Adrenal gland (tissue), 12 donors: Measurements from ENCODE around the gene SERPINF2. TPM values are rescaled to one million over a fixed set of nuclear protein-coding genes. Genes with fewer than 3 reads are reported as not detected.

Source experiments
- DNase-seq, 7 donors: peaks; one replicate each; pipeline ENCODE4 v3.0.0-alpha.2; 2019 to 2020
- H3K27ac ChIP-seq, 5 donors: fragments of 200-600 bp; sonication (generic) in 4 of 5; 1 replicate in 3 of 5; 2 replicates in 2 of 5; pipeline versions ENCODE4 v1.5.1 to v1.8.0; 2016 to 2020; ENCODE audit warnings: mild to moderate bottlenecking in 1 of 5
- H3K27me3 ChIP-seq: fragments of 200-600 bp; 2 replicates; pipeline ENCODE4 v1.8.0; 2021
- H3K36me3 ChIP-seq, 2 donors: fragments of 200-600 bp; replicated peaks in 1 of 2; 1 replicate in 1 of 2; 2 replicates in 1 of 2; pipeline versions ENCODE4 v1.5.1 to v1.8.0; 2018 to 2022
- H3K4me1 ChIP-seq, 2 donors: fragments of 200-600 bp; replicated peaks in 1 of 2; 1 replicate in 1 of 2; 2 replicates in 1 of 2; pipeline versions ENCODE4 v1.5.1 to v1.8.0; 2018 to 2021
- H3K4me3 ChIP-seq, 4 donors: fragments of 200-600 bp; sonication (generic) in 3 of 4; one replicate each; pipeline ENCODE4 v1.5.1; 2016 to 2018
- H3K9me3 ChIP-seq, 3 donors: fragments of 200-600 bp; sonication (generic) in 1 of 3; replicated peaks in 1 of 3; 1 replicate in 2 of 3; 2 replicates in 1 of 3; pipeline versions ENCODE4 v1.5.1 to v1.8.0; 2016 to 2021
- CTCF ChIP-seq, 6 experiments: fragments of 450-650 bp in 4 of 6; fragments of 200-600 bp in 2 of 6; sonication (generic) in 1 of 6; IDR thresholded peaks; 1 replicate in 5 of 6; 2 replicates in 1 of 6; pipeline versions ENCODE4 v1.5.1 to v1.8.0; 2016 to 2021; ENCODE audit warnings: antibody characterized with exemption in 6 of 6, mild to moderate bottlenecking in 2 of 6, moderate library complexity in 1 of 6
- POLR2A ChIP-seq, 2 donors: fragments of 450-650 bp; IDR thresholded peaks; one replicate each; pipeline ENCODE4 v1.6.1; 2017; ENCODE audit warnings: antibody characterized with exemption in 2 of 2, mild to moderate bottlenecking in 2 of 2, moderate library complexity in 1 of 2
- WGBS, 4 donors: extraction: QIAGEN DNeasy Blood & Tissue Kit in 2 of 4; methylation state at CpG; one replicate each; pipeline versions ENCODE4 v1.1.5 to v1.1.7; 2013 to 2017; 5-methylcytosine and 5-hydroxymethylcytosine counted together
- intact Hi-C, 2 donors: fragments of 100-400 bp; cut with DNase I; formaldehyde crosslinking; loops; one replicate each; pipeline versions ENCODE4 v1.14.1 to v1.15.0; 2022 to 2023
- polyA plus RNA-seq, 3 donors: library from polyadenylated mRNA; stranded (reverse); fragments of 200-250 nt in 2 of 3; fragments of 350-450 nt in 1 of 3; fragmentation: Illumina TruSeq in 1 of 3; extraction: RNeasy Lipid Tissue Mini Kit (QIAGEN cat#74804) in 1 of 3; gene quantifications; one replicate each; pipeline ENCODE4 v1.2.3, GENCODE V29; 2013 to 2014
- total RNA-seq, 9 donors: library from RNA; depleted of rRNA in 4 of 9; stranded (reverse); fragments of >200 nt in 4 of 9; fragments of 120-200 nt in 1 of 9; fragmentation: NEBNext Ultra II Directional in 1 of 9; extraction: Animal tissue kit (Norgen Biotek cat#: 25700) in 1 of 9; gene quantifications; one replicate each; pipeline versions ENCODE4 v1.1.0 to v1.2.4, GENCODE V29; 2013 to 2023
- donor health status: healthy with polysubstance abuse.
- donor health status: Bipolar disorder and iron deficiency.
- donor health status: DM: yes; HTN: yes; CAD: no.
- donor health status: DM: no; HTN: no; CAD: no.
- donor health status: DM: no; HTN: no; CAD: no.
- donor health status: DM: yes; HTN: yes; CAD: no.

The SERPINF2 gene
- total and polyA plus RNA-seq, 12 donors = 0.59 to 6.4 (median 2.4) TPM

- WGBS, 4 donors = 93 to 96% (median 94%) methylated on average over 8 to 38 of the region's 38 CpGs
- intact Hi-C loops = loop anchor here (10.0 kb wide), 2 partner anchors 111 to 131 kb away; no protein-coding TSS in a partner anchor
These were observed 8.9 kb upstream of the SERPINF2 start for GRCh38 chr17:1733759-1734158.

DNA sequence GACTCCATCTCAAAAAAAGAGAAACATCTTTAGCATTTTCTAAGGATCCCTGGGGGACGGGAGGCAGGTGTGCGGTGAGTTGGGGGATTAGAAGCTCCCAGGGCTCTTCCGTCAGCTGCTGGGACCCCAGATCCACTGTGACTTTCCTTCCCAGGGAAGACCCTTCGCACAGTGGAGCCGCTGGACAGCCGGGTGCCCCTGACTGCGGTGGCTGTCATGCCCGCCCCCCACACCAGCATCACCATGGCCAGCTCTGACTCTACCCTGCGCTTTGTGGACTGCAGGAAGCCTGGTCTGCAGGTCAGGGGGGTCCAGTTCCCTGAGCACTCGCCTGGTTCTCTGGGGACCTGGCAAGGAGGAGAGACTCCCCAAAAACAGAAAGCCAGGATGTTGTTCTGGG, 7.3 kb upstream of the SERPINF2 start:
- 95 to 100% (median 97%) methylated on average over 2 to 10 of the region's 10 CpGs for WGBS, 4 donors
- no peak for TF ChIP-seq POLR2A (IDR thresholded peaks at IDR 0.05)
- TF ChIP-seq CTCF (IDR thresholded peaks at IDR 0.05) = no peak
- Histone ChIP-seq H3K4me1 (peaks cover 25 to 27% of the 10 kb centered on the region in 2 donors), H3K36me3 (peaks cover 0 to 16% of the 10 kb centered on the region in 2 donors), H3K9me3 (no peaks in the 10 kb centered on the region), H3K4me3 (no peak overlapping the region), H3K27ac (peak overlapping the region in 1 of 5 donors; percentile 83), H3K27me3 (no peaks in the 10 kb centered on the region)
- intact Hi-C loops = loop anchor here (10.0 kb wide), 2 partner anchors 109 to 129 kb away; no protein-coding TSS in a partner anchor
- DNase-seq = no peak

More at GRCh38 chr17:1733759-1734158, 8.9 kb upstream of the SERPINF2 start:
- Histone ChIP-seq H3K27me3 (no peaks in the 10 kb centered on the region), H3K27ac (no peak overlapping the region), H3K4me3 (no peak overlapping the region), H3K36me3 (peaks cover 0 to 20% of the 10 kb centered on the region in 2 donors), H3K9me3 (no peaks in the 10 kb centered on the region), H3K4me1 (peaks cover 27 to 33% of the 10 kb centered on the region in 2 donors)
- TF ChIP-seq CTCF (IDR thresholded peaks at IDR 0.05) (peak in 1 of 6 experiments; percentile 8), POLR2A (IDR thresholded peaks at IDR 0.05) (no peak)
- DNase-seq = no peak

GRCh38 chr17:1735834-1736347, 6.8 kb upstream of the SERPINF2 start:
- intact Hi-C loops = loop anchor here (10.0 kb wide), 2 partner anchors 109 to 129 kb away; no protein-coding TSS in a partner anchor
- WGBS, 4 donors = 84 to 89% (median 86%) methylated on average over 1 to 17 of the region's 17 CpGs; no CpG with 5 or more reads in 1 of the 4 donors
- no peak for TF ChIP-seq POLR2A (IDR thresholded peaks at IDR 0.05)
- no peak for TF ChIP-seq CTCF (IDR thresholded peaks at IDR 0.05)
- peaks cover 20 to 22% of the 10 kb centered on the region in 2 donors for H3K4me1 ChIP-seq
- H3K9me3 ChIP-seq = no peaks in the 10 kb centered on the region
- no peak overlapping the region for H3K4me3 ChIP-seq
- H3K36me3 ChIP-seq = peaks cover 0 to 16% of the 10 kb centered on the region in 2 donors
- no peak for DNase-seq
- H3K27me3 ChIP-seq = no peaks in the 10 kb centered on the region
- H3K27ac ChIP-seq = peak overlapping the region in 3 of 5 donors; percentile 36 to 83 (median 79)

GRCh38 chr17:1736348-1737281, 6.1 kb upstream of the SERPINF2 start:
- no peak overlapping the region for H3K4me3 ChIP-seq
- peaks cover 15 to 17% of the 10 kb centered on the region in 2 donors for H3K4me1 ChIP-seq
- H3K9me3 ChIP-seq = no peaks in the 10 kb centered on the region
- no peaks in the 10 kb centered on the region for H3K27me3 ChIP-seq
- intact Hi-C loops = loop anchor here (10.0 kb wide), 2 partner anchors 108 to 128 kb away; no protein-coding TSS in a partner anchor
- TF ChIP-seq CTCF (IDR thresholded peaks at IDR 0.05) = no peak
- TF ChIP-seq POLR2A (IDR thresholded peaks at IDR 0.05) = no peak
- H3K36me3 ChIP-seq = peaks cover 0 to 16% of the 10 kb centered on the region in 2 donors
- DNase-seq = peak; percentile 68 to 87 (median 85)
- 29 to 64% (median 34%) methylated on average over 13 to 25 of the region's 25 CpGs for WGBS, 4 donors
- peak overlapping the region in 3 of 5 donors; percentile 36 to 83 (median 79) for H3K27ac ChIP-seq
